GM19463 (cell line): Measurements from ENCODE around the gene RAPGEF2.
A peak's percentile ranks its signal among the peaks of the same experiment; 100 is the strongest.
"Not testable (repeated sequence)": the region's sequence is repeated elsewhere in the genome, so short reads cannot be mapped to it uniquely, and the experiment has no call there.

Experiments
- ATAC-seq: cut with Tn5 transposase; IDR thresholded peaks from one replicate; pipeline ENCODE4 v1.9.1; 2021; ENCODE audit warnings: mild to moderate bottlenecking, moderate library complexity; ENCODE audit not compliant: unreplicated experiment

The RAPGEF2 gene

DNA sequence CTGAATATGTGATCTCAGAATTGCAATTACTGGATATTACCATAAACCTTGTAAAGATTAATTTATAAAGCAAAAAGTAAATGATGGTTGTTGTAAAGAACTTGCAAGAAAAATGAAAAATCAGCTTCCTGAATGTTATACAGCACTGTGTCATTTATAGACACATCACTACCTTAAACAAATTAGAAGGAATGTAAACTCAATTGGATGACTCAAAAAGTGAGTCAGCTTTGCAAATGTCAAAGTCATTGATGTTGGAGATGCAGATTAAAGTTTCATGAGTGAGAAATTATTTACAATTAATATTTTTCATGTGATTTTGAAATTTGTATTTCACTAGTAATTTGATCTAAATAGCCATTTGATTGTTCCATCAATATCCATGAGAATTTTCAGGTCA lies 193.2 kb downstream of the RAPGEF2 start:
- ATAC-seq: no peak

DNA sequence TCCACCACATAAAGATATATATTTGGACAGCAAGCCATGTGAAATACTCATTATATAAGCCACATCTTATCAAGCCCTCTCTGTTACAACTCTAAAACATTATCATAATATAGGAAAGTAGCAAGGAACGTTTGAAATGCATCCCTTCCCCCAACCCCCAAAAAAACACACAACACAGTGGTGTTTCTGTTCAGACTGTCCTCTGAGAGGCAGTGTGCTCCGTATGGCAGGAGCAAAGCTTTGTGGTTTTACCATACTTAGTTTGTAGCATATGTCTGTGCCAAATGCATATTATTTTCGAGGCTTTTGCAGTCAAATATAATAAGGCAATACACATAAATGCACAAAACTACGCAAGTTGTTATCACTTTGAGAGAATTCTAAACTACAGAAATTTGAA lies 194.2 kb downstream of the RAPGEF2 start:
- no peak for ATAC-seq

DNA sequence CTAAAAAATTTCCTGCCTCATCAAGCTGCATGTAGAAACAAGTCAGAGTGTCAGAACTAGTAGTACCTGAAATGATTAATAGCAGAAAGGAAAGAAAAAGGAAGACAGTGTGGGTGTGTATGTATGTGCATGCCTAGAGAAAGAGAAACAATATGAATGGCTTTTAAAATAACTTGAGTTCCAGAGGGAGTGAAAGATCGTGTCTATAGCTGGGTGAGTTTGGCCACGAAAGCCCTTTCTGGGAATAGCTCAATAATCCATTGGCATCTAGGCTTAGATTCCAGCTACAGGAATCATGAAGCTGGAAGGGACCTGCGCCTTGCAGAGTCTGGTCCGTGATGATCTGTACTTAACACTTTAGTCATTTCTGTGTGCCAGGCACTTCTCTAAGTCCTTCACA lies 195.6 kb downstream of the RAPGEF2 start:
- ATAC-seq: peak; percentile 56

DNA sequence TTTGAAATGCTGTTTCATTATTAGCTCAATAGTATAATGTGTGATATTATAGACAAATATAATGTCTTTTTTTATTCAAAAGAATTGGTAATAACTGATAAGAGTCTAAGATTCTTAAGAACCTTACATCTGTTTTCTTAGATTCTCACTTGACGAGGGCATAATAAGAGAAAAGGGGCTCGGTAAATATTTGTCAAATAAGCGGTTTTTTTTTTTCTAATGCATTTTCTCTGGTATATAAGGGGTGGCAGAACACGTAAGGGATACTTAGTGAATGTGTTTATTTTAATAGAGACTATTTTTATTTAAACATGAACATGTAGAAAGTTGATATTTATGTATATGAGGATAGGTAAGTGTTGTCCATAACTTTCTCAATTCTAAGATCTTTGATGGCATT lies 200.6 kb downstream of the RAPGEF2 start:
- ATAC-seq: no peak

DNA sequence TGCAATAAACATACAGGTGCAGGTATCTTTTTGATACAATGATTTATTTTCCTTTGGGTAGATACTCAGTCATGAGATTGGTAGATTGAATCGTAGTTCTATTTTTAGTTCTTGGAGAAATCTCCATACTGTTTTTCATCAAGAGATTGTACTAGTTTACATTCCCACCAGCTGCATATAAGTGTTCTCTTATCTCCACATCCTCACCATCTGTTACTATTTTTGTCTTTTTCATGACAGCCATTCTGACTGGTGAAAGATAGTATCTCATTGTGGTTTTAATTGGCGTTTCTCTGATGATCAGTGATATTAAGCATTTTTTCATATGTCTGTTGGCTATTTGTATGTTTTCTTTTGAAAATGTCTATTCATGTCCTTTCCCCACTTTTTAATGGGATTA lies 202.2 kb downstream of the RAPGEF2 start:
- ATAC-seq: no peak

DNA sequence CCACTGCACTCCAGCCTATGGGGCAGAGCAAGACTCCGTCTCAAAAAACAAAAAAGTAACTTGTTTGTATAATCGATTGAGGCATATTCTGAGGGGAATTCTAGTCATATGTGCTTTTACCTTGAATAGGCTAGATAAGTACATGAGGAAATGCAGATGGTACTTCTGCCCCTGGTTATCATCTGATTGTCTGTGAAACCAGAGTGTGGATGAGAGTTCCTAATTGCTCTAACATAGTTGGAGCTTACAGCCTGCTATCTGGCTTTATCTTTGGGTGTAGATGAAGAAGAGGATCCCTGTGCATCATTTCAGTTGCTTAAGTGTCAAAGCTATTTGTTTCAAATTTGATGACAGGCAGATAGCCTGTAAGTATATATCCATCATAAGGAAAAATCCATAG lies 205.1 kb downstream of the RAPGEF2 start:
- ATAC-seq: no peak

DNA sequence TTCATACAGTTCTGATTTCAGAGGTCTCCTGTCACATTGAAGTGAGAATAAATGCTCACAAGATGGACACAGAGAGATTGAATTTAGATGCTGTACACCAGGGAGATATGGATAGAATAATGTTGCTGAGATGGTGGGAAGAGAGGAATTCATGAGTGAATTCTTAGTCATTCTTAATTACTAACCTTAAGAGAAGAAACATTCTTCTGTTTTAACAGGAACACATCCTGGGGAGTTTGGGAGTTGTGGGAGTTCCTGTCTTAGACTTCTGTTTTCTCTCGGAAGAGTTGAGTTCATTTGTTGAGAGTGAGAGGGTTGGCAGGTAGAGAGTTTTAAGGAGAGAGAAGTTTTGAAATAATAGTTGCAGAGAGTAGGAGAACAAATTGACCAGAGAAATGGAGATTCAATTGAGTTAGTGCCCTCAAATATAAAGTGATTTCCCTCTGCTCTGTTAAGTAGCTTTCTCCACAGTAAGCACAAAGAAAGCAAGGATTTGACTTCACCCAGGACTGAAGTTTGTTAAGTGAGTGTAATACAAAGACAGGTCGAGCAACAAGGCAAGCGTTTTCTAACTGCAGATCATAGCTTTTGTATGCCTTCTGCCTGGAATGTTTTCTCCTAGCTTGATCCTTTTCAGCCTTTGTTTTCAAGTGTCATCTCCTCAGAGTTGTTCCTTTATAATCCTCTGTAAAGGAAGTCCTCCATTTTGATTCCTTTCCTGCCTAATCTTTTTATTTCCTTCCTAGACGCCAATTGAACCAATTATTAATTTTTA lies 205.9 kb downstream of the RAPGEF2 start:
- ATAC-seq: no peak

DNA sequence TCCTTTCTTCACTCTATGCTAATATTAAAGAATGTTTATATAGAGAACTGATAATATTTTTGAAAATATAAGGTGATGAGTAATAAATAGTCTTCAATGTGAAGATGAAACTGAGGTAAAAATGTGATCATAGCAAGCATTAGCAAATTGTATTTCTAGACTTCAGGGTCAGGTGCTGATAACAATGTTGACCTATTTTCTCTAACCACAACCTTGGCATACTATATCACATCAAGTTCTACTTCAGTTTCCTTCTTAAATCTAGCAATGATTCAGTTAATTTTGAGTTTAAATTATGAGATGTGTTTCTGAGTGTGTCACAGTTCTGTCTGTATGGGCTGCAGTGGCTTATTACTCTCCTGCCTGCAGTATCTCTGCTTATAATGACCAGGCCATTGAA lies 209.4 kb downstream of the RAPGEF2 start:
- no peak for ATAC-seq

DNA sequence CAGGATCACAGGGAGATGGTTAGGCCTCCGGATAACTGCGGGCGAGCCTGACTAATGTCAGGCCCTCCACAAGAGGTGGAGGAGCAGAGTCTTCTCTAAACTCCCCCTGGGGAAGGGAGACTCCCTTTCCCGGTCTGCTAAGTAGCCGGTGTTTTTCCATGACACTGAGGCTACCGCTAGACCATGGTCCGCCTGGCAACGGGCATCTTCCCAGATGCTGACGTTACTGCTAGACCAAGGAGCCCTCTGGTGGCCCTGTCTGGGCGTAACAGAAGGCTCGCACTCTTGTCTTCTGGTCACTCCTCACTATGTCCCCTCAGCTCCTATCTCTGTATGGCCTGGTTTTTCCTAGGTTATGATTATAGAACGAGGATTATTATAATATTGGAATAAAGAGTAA lies 213.0 kb downstream of the RAPGEF2 start:
- ATAC-seq: not testable (repeated sequence)

DNA sequence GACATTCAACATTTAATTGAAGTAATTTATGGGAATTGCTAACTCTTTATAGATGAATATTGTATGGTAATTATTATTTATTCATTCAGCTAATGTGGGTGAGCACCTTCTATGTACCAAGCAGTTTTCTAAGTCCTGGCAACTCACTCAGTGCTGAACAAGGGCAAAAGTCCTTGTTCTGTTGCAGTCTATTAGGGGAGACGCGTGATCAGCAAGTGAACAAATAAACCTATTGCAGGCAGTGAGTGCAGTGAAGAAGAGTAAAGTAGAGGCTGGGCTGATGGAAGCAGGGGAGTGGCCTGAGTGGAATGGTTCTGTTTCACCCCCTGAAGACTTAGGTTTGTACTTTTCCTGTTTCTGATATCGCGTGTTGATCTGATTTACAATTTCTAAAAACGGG lies 214.3 kb downstream of the RAPGEF2 start:
- no peak for ATAC-seq

DNA sequence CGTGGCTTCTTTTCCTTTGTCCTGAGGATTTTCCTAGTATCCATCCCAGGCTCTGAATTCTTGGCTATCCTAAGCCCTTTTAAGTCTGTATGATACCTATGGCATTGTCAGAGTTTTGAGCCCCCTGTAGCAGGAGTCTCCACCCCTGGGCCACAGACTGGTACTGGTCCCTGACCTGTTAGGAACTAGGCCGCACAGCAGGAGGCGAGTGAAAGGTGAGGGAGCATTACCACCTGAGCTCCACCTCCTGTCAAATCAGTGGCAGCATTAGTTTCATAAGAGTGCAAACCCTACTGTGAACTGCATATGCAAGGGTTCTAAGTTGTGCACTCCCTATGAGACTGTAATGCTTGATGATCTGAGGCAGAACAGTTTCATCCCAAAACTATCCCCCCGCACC lies 216.1 kb downstream of the RAPGEF2 start:
- no peak for ATAC-seq

DNA sequence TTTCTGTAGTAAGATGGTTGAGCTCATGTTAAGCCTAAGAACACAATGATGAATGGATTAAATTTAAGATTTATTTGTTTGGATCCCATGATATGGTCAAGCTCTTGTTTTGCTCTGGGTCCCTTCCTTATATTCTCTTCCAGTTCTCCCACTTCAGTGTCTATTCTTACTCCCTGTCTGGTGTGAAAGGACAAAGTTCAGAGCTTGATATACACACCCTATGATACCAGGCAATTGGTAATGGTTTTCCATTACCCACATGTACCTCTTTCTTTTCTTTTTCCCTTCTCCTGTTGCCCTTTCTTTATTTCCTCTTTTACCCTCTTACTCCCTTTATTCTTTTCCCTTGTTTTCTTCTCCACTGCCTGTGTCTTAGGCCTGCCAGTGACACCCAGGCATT lies 223.6 kb downstream of the RAPGEF2 start:
- no peak for ATAC-seq

DNA sequence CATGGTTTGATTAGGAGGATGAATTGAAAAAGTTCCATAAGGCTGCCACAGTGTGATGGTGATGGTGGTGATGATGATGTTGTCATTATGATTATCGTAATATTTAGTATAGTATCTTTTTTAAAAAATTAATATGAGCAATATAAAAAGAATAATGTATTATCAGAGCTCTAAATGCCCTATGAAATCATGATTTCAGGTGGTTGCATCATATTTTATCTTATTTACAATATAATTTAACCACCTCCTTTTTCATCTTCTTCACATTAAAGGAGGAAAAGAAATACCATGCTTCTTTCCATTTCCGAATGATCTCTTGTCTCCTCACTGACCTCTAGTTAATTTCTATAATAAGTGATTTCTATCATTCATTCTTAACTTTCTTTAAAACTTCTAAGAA lies 225.9 kb downstream of the RAPGEF2 start:
- ATAC-seq: no peak

DNA sequence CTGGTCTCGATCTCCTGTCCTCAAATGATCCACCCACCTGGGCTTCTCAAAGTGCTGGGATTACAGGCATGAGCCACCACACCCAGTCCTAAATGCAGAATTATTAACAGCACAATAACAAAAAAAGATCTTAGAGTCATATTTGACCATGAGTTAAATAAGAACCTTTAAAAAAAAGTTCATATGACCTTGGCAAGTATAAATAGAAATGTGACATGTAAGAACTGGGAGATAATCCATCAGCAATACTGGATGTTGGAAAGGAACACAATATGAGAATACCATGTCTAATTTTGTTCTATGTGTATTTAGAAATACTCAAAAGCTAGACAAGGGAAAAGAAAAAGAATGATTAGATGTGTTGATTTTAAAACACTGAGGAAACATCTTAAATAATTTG lies 231.6 kb downstream of the RAPGEF2 start:
- no peak for ATAC-seq

DNA sequence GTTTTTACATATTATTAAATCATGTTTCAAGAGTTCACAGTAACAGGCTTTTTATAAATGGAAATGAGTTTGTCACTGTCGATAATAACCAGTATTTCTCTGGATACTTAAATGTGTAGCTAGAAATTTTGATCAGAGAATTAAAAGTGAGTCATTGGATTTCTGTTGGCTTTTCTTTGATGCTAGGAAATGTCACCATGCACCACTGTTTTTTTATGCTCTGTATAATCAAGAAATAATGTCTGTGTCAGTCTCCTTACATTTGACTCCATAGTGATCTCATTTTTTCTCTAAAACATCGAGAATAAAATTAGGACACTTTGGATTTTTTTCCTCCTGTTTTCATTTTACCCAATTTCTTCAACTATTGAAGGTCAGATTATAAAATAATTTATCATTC lies 234.2 kb downstream of the RAPGEF2 start:
- no peak for ATAC-seq

DNA sequence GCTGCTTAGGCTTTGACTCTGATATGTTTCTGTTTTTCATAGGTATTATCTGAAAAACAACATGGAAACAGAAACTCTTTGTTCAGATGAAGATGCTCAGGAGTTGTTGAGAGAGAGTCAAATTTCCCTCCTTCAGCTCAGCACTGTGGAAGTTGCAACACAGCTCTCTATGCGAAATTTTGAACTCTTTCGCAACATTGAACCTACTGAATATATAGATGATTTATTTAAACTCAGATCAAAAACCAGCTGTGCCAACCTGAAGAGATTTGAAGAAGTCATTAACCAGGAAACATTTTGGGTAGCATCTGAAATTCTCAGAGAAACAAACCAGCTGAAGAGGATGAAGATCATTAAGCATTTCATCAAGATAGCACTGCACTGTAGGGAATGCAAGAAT lies 238.6 kb downstream of the RAPGEF2 start:
- ATAC-seq: no peak

DNA sequence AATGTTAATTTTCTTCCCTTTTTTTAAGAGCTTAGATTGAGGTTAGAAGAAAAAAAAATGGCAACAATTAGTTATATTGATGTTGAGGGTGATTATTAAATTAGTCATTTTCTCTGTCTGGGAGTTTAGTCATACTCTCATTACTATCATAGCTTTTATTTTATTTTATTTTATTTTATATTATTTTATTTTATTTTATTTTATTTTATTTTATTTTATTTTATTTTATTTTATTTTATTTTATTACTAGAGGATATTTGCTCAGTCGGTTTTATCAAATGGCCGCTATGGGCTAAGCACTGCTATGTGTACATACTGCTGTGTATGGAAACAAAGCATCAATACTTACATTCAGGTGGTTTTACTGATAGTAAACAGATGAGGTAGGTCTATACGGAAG lies 239.5 kb downstream of the RAPGEF2 start:
- no peak for ATAC-seq

DNA sequence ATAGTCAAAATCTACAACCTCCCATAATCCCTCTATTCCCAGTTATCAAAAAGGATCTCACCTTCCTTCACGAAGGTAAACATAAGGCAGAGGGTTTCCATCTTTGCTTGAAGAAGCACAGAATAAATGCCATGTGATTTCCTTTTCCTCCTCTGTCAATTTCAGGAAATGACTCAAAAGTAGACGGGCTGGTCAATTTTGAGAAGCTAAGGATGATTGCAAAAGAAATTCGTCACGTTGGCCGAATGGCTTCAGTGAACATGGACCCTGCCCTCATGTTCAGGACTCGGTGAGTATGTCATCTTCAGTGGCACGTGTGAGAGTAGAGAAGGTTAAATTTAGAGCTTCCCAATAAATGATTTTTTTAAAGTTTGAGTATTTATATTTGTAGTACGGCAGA lies 240.2 kb downstream of the RAPGEF2 start:
- ATAC-seq: no peak

DNA sequence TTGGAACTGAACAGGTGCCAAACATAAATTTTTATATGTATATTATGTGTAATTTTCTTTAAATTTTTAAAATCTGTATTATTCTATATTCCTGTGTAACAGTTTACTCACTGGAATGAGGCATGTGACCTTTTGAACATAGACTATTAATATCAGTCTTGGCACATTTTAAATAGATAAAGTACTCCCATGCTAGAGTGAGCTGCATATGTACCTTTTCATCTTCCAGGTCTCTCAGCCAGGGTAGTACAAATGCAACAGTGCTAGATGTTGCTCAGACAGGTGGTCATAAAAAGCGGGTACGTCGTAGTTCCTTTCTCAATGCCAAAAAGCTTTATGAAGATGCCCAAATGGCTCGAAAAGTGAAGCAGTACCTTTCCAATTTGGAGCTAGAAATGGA lies 242.0 kb downstream of the RAPGEF2 start:
- no peak for ATAC-seq

DNA sequence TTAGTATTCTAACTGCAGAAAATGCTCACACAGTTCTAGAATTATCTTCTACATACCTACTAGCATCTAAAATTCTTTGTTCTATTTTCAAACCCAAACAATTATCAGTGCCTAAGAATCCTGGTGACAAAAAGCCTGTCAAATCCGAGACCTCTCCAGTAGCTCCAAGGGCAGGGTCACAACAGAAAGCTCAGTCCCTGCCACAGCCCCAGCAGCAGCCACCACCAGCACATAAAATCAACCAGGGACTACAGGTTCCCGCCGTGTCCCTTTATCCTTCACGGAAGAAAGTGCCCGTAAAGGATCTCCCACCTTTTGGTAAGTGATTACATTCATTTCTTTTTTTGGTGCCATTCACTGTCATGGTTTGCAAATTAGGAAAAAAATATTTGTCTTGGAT lies 243.8 kb downstream of the RAPGEF2 start:
- no peak for ATAC-seq

DNA sequence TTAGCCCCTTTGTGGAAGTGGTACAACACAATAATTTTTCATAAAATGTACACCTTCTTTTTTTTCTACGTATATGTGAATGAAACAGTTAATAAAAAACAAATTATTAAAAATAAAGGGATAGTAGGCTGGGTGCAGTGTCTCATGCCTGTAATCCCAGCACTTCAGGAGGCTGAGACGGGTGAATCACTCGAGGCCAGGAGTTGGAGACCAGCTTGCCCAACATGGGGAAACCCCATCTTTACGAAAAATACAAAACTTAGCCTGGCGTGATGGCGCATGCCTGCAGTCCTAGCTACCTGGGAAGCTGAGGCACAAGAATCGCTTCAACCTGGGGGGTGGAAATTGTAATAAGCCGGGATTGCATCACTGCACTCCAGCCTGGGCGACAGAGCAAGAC lies 244.9 kb downstream of the RAPGEF2 start:
- ATAC-seq: no peak

DNA sequence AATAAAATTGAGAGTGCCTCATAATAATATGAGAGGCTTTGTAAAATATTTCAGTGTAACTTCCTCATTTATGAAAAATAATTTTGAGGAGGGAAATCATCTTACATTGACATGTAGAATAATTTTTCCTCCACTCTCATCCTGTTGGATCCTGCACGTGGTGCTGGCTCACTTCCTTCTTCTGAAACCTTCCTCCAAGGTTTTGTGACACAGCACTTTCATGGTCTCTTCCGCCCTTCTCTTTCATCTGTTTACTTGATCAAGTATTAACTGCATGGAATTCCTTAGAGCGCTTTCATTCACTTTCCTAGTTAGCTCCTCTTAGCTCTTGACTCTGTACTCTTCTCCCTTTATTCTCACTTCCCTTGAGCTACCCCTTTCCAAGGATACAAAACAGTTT lies 246.5 kb downstream of the RAPGEF2 start:
- ATAC-seq: no peak

DNA sequence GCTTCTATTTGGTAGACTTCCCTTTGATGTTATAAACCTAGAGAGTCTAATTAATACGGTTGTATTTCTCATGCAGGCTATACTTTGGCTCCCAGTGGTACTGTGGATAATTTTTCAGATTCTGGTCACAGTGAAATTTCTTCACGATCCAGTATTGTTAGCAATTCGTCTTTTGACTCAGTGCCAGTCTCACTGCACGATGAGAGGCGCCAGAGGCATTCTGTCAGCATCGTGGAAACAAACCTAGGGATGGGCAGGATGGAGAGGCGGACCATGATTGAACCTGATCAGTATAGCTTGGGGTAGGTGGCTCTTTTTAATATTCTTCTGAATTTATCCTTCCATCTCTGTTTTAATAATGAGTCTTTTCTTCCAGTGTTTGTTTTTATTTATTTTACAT lies 249.7 kb downstream of the RAPGEF2 start:
- no peak for ATAC-seq
